GM21447 (cell line): ENCODE measurements around the gene VIPR2.
"Not testable (repeated sequence)": the region's sequence is repeated elsewhere in the genome, so short reads cannot be mapped to it uniquely, and the experiment has no call there.

Experiments
- ATAC-seq: cut with Tn5 transposase; IDR thresholded peaks from one replicate; pipeline ENCODE4 v1.9.1; 2021; ENCODE audit not compliant: unreplicated experiment

Gene VIPR2

DNA sequence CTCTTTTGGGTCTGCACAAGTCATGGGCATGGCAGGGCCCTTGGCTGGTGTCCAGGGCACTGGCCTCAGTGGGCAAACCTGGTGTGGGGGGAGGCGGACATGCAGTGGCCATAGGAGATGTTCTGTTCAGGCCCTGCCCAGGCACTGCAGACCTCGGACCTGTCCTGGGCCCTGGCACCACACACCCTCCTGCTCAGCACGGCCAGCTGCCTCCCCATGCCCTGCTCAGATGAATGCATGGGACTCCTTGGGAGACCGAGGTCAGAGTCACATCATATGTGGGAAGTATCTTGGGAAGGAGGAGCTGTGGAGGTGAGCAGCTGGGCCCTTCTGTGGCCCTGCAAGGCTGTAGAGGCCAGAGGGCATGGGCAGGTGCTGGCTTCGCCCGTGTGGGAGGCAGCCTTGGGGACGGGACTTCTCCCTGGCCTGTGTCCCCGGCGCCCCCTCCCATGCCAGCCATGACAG is 130.8 kb downstream of the VIPR2 start:
- ATAC-seq = no peak

DNA sequence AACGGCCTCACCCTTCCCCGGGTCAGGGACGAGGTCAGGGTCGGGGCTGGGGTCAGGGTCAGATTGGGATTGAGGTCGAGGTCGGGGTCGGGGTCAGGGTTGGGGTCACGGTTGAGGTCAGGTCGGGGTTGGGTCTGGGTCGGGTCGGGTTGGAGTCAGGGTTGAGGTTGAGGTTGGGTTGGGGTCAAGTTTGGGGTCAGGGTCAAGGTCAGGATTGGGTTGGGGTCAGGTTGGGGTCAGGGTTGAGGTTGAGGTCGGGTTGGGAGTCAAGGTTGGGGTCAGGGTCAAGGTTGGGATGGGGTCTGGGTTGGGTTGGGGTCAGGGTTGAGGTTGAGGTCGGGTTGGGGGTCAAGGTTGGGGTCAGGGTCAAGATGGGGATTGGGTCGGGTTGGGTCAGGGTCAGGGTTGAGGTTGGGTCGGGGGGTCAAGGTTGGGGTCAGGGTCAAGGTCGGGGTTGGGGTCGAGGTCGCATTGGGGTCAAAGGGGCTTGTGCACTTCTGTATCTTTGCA is 131.4 kb downstream of the VIPR2 start:
- ATAC-seq = no peak

- ATAC-seq = no peak
Measured at GRCh38 chr7:159012353-159013069, 132.2 kb downstream of the VIPR2 start.

GRCh38 chr7:159011722-159012022 is 133.0 kb downstream of the VIPR2 start:
- ATAC-seq = no peak

DNA sequence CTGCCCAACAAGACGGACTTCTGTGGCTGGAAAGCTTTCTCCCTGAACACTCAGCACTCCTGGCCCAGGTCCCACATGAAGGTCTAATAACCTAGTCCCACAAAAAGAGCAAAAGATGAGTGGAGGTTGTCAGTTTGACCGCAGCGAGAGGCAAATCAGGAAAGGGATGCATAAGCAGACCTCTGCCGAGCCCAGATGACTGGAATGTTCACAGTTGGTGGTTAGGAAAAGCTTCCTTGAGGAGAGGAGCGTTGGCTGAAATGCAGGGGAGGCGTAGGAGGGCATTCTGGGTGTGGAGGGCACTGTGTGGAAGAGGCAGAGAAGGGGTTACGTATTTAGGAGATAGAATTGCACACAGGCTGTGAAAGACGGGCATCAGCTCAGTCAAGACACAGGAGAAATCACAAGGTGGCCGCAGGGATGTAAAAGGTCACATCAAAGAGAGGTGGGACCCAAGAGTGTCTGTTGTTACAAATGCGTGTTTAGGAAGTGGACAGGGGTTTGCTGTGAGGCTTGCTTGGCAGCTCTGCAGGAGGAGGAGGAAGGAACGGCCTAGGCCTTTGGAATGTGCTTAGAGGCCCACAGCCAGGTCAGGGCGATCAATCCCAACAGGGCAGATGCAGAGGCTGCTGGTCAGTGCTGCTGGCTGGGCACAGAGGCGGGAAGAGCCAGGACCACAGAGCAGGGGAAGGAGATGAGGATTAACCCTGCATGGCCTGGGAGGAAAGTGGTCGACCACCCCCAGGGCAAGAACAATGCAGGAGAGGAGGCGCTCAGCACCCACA is 133.5 kb downstream of the VIPR2 start:
- no peak for ATAC-seq

- ATAC-seq = no peak
Measured at GRCh38 chr7:159010411-159010810, 134.3 kb downstream of the VIPR2 start.

DNA sequence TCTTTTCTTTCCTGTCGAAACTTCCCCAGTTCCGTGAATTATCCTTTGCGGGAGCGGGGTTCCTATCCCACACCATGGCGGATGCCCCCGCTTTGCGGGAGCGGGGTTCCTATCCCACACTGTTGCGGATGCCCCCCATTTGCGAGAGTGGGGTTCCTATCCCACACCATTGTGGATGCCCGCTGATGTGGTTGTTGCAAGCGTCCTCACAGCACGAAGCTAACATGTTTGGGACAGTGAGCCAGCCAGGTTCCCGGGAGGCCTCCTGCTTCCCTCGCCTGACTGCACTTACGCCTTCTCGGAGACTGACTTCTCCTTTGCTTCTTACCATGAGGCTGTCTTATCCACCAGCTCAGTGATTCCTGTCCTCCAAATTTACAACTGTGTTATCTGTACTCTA is 134.7 kb downstream of the VIPR2 start:
- ATAC-seq = no peak

DNA sequence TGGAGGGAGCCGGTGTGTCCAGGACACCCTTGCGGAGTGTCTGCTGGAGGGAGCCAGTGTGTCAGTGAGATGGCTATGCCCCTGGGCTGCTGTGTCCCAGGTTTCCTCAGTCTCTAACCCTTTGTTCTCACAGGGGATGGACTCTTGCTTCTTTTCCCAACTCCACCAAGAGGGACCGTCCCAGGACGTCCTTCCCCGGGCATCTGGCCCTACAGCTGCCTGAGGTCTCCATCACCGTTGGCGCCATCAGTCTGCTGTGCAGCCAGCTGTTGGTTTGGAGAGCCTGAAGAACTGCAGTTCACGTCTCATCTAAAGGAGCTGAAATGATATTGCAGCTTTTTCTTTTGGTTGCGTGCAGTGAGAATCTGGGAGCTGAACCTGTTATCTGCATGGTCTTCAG is 136.2 kb downstream of the VIPR2 start:
- no peak for ATAC-seq

DNA sequence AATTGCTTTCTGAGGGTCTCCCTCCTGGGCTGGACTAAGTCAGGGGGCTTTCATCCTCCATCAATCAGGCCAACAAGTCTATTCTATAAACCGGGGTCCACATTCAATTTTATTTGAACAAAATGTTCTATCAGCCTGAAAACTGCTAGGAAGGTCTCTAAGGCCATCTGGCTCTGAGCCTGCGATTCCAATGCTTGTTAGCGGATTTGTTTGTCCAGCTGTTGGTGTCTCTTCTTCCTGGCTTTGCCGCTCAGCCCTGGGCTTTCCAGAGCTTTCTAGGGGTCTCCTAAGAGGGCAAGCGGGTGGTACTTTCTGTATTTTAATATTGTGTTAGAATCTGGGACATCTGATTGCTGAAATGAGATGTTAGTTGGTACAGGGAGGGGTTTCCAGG is 136.7 kb downstream of the VIPR2 start:
- ATAC-seq = no peak

DNA sequence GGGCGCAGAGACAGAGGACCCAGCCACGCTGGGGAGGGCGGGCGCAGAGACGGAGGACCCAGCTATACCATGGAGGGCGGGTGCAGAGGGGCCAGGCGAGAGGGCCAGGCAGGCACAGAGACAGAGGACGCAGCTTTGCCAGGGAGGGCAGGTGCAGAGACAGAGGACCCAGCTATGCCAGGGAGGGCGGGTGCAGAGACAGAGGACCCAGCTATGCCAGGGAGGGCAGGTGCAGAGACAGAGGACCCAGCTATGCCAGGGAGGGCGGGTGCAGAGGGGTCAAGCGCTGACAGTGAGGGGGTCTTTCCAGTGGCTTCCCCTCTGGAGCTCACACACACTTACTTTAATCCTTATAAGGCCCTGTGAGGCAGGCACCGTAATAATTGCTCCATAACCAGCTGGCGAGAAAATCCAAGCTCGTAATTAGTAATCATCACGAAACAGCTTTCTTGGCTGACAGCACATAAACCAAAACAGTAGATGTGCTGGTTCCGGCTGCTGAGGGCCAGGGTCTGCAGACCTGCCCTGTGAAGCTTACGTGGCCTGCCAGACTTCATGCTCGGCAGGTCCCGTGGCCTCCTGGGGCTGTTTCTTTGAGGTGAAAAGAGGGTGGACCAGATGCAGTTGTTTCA is 137.2 kb downstream of the VIPR2 start:
- ATAC-seq = no peak

DNA sequence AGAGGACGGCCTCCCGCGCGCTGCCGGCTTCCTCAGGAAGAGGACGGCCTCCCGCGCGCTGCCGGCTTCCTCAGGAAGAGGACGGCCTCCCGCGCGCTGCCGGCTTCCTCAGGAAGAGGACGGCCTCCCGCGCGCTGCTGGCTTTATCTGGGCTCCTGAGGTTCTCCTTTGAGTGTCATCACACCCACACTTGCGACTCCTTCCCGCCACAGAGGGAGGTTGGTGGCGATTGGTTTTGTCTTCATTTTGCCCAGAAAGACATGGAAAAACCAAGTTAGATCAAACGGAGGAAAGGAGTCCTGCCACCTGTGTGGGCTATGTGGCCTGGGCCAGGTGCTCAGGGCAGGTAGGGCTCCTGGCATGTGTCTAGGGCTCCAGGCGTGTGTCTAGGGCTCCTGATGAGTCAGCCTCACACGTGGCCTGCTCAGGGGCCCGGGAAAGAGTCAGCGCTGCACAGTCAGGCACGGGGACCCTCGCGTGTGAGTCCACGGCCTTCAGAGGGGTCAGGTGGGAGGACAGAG is 138.0 kb downstream of the VIPR2 start:
- no peak for ATAC-seq

DNA sequence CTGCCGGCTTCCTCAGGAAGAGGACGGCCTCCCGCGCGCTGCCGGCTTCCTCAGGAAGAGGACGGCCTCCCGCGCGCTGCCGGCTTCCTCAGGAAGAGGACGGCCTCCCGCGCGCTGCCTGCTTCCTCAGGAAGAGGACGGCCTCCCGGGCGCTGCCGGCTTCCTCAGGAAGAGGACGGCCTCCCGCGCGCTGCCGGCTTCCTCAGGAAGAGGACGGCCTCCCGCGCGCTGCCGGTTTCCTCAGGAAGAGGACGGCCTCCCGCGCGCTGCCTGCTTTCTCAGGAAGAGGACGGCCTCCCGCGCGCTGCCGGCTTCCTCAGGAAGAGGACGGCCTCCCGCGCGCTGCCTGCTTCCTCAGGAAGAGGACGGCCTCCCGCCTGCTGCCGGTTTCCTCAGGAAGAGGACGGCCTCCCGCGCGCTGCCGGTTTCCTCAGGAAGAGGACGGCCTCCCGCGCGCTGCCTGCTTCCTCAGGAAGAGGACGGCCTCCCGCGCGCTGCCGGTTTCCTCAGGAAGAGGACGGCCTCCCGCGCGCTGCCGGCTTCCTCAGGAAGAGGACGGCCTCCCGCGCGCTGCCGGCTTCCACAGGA is 138.6 kb downstream of the VIPR2 start:
- ATAC-seq = not testable (repeated sequence)

GRCh38 chr7:159005618-159006017 is 139.0 kb downstream of the VIPR2 start:
- no peak for ATAC-seq

DNA sequence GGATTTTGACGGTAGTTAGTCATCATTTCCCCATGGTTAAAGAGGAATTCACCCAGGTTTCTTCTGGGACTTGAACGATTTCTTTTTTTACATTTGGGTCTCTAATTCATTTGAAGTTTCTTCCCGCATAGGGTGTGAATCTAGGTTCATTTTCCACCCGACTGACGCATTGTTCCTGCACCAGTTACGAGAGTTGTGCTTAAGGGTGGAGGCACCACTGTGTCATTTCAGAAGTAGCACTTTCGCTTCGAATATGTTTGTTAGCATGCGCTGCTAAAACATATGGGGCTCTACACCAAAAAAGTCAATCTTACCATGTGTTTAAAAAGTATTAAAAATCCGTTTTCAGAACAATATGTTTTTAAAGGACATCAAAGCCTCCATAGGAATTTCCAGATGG is 140.3 kb downstream of the VIPR2 start:
- no peak for ATAC-seq

DNA sequence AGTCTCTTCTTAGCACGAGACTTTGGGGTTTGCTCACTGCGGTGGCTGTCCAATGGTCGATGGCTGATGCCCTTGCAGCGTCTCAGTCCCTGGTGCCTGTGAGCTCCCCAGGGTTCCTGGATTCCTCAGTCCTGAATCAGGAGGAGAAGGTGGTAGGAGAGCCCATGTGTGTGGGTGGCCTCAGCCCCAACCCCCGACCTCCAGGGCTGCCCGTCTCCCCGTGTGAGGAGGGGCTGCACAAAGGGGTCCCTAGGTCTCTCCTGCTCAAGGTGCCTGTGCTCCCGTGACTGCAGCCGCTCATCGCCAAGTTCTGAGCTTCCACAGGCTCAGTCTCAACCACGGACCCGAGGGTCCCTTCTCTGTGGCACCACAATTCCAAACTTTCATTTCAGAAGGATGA is 142.9 kb downstream of the VIPR2 start:
- no peak for ATAC-seq

- no peak for ATAC-seq
Measured at GRCh38 chr7:159000859-159001435, 143.7 kb downstream of the VIPR2 start.

- ATAC-seq = no peak
Measured at GRCh38 chr7:159000070-159000469, 144.6 kb downstream of the VIPR2 start.

DNA sequence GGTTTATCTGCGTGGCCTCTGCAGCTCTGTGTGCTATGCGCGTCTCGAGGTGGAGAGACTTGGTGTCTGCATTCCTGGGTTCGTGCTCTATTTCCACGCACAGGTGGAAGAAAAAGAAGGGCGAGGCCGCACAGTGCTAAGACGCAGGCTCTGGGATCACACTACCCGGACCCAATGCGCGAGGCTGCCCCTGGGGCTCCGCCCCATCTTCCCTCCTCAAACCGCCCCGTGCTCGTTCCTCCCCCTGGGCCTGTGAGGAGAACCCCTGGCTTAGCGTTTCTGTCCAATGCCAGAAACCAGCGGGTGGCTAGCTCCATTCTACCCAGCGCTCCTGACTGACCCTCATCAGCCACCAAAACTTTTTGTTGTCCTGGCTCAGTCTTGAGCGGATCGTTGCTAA is 145.2 kb downstream of the VIPR2 start:
- ATAC-seq = no peak

DNA sequence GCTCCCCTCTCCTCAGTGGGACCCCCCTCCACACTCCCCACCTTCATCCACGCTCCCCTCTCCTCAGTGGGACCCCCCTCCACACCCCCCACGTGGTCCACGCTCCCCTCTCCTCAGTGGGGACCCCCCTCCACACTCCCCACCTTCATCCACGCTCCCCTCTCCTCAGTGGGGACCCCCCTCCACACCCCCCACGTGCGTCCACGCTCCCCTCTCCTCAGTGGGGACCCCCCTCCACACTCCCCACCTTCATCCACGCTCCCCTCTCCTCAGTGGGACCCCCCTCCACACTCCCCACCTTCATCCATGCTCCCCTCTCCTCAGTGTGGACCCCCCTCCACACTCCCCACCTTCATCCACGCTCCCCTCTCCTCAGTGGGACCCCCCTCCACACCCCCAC is 146.4 kb downstream of the VIPR2 start:
- not testable (repeated sequence) for ATAC-seq

- no peak for ATAC-seq
Measured at GRCh38 chr7:158997471-158997870, 147.2 kb downstream of the VIPR2 start.

- ATAC-seq = no peak
Measured at GRCh38 chr7:158997110-158997453, 147.6 kb downstream of the VIPR2 start.
